GM18873 (cell line): Measurements from ENCODE around the gene TIFAB.

Source experiments
- ATAC-seq: cut with Tn5 transposase; IDR thresholded peaks from one replicate; pipeline ENCODE4 v1.9.1; 2021; ENCODE audit warnings: mild to moderate bottlenecking, moderate library complexity, moderate number of reproducible peaks; ENCODE audit not compliant: unreplicated experiment, low FRiP score

TIFAB gene

GRCh38 chr5:135460246-135461033 lies 8.3 kb upstream of the TIFAB start:
- ATAC-seq, result no peak

- no peak for ATAC-seq
These were observed 6.8 kb upstream of the TIFAB start for GRCh38 chr5:135458921-135459331.

GRCh38 chr5:135458356-135458755 lies 6.2 kb upstream of the TIFAB start:
- ATAC-seq, result no peak

- no peak for ATAC-seq
These were observed 5.4 kb upstream of the TIFAB start for GRCh38 chr5:135457424-135458071.

- peak; percentile 48 for ATAC-seq
These were observed 4.3 kb upstream of the TIFAB start for GRCh38 chr5:135456238-135457099.

GRCh38 chr5:135455876-135456237 lies 3.7 kb upstream of the TIFAB start:
- no peak for ATAC-seq

GRCh38 chr5:135454946-135455345 lies 2.8 kb upstream of the TIFAB start:
- no peak for ATAC-seq

- ATAC-seq, result no peak
These were observed 1.5 kb upstream of the TIFAB start for GRCh38 chr5:135453613-135454012.

- no peak for ATAC-seq
These were observed 400 bp downstream of the TIFAB start for GRCh38 chr5:135451581-135452320.

- no peak for ATAC-seq
These were observed 1.2 kb downstream of the TIFAB start for GRCh38 chr5:135450952-135451351.

GRCh38 chr5:135450336-135450735 lies 1.8 kb downstream of the TIFAB start:
- no peak for ATAC-seq

GRCh38 chr5:135449644-135450043 lies 2.5 kb downstream of the TIFAB start:
- ATAC-seq, result no peak

GRCh38 chr5:135448791-135449507 lies 3.2 kb downstream of the TIFAB start:
- ATAC-seq, result no peak

- no peak for ATAC-seq
These were observed 3.9 kb downstream of the TIFAB start for GRCh38 chr5:135448071-135448739.

- no peak for ATAC-seq
These were observed 4.7 kb downstream of the TIFAB start, which contains the start of gene DCANP1 for GRCh38 chr5:135447298-135447929. DCANP1 (minus strand) TSS chr5:135447348; CDS start chr5:135447108, 240 bp downstream.

- ATAC-seq, result no peak
These were observed 5.5 kb downstream of the TIFAB start for GRCh38 chr5:135446615-135447014.

- ATAC-seq, result no peak
These were observed 5.9 kb downstream of the TIFAB start for GRCh38 chr5:135446206-135446605.

- no peak for ATAC-seq
These were observed 6.7 kb downstream of the TIFAB start for GRCh38 chr5:135445306-135445985.
